ENCODE data around the gene PARVB. TPM values are rescaled to one million over a fixed set of nuclear protein-coding genes. Genes with fewer than 3 reads are reported as not detected.

The PARVB gene
- total and polyA plus RNA-seq, 2 experiments from 2014 or later = 10.2 to 11.2 TPM

DNA sequence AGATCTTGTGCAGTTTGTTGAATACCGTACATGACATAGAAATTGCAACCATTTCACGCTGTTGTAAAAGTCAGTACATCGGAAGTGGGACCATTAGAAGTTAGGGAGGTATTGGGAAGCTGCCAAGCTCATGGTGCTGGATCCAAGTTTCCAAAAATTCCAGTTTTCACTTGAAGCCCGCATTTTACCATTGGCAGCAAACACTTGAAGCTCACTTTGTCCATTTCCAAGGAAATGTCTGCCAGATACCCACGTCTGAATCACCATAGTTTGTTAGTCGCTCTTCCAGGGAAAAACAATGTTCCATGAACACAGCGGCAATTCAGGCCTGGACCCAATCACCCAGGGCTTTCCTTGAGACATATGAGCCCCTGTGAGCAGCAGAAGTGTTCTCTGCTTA is 22.6 kb upstream of the PARVB start:
- H3K4me2 ChIP-seq = no peak overlapping the region
- no peak for DNase-seq (ENCODE audit: low spot score)
- H3K4me1 ChIP-seq (ENCODE audit: insufficient read depth) = no peaks in the 10 kb centered on the region
- no peaks in the 10 kb centered on the region for H3K36me3 ChIP-seq (replicated peaks; ENCODE audit: insufficient read depth, low read depth)
- TF ChIP-seq, protein P1, sequence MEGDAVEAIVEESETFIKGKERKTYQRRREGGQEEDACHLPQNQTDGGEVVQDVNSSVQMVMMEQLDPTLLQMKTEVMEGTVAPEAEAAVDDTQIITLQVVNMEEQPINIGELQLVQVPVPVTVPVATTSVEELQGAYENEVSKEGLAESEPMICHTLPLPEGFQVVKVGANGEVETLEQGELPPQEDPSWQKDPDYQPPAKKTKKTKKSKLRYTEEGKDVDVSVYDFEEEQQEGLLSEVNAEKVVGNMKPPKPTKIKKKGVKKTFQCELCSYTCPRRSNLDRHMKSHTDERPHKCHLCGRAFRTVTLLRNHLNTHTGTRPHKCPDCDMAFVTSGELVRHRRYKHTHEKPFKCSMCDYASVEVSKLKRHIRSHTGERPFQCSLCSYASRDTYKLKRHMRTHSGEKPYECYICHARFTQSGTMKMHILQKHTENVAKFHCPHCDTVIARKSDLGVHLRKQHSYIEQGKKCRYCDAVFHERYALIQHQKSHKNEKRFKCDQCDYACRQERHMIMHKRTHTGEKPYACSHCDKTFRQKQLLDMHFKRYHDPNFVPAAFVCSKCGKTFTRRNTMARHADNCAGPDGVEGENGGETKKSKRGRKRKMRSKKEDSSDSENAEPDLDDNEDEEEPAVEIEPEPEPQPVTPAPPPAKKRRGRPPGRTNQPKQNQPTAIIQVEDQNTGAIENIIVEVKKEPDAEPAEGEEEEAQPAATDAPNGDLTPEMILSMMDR (IDR thresholded peaks at IDR 0.05; ENCODE audit: poor library complexity) = no peak
- TF ChIP-seq EZH2 (IDR thresholded peaks at IDR 0.05; ENCODE audit: borderline replicate concordance) = no peak
- no peaks in the 10 kb centered on the region for H3K79me2 ChIP-seq
- H3K9me2 ChIP-seq (replicated peaks; ENCODE audit: insufficient read depth) = no peaks in the 10 kb centered on the region
- 84% methylated on average over 7 of the region's 7 CpGs for WGBS (ENCODE audit: low lambda C conversion rate, missing lambda C conversion rate)
- H3K9me3 ChIP-seq (ENCODE audit: low read depth) = no peaks in the 10 kb centered on the region
- H2AFZ ChIP-seq = no peak overlapping the region
- H3K4me3 ChIP-seq = no peak overlapping the region
- H3K27ac ChIP-seq = no peak overlapping the region
- no peaks in the 10 kb centered on the region for H3K27me3 ChIP-seq
- no peaks in the 10 kb centered on the region for H4K20me1 ChIP-seq (ENCODE audit: insufficient read depth, poor library complexity, severe bottlenecking)

DNA sequence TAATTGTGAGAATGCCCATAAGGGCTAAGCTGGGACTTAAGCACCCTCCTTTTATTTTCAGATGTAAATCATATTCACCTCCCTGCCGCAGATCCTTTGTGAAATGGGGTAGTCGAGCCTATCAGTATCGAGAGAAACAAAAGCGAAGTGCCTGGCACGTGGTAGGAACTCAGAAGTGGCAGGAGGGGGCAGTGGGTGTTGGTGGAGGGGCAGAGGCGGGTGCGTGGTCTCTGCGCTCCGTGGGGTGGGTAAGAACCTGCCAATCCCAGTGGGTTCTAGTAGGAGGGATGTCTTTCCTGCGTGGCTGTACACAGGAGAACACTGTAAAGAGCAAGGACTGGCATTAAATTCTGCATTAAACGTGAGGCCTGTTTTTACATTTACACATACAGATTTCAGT is 21.8 kb upstream of the PARVB start:
- no peaks in the 10 kb centered on the region for H3K79me2 ChIP-seq
- no peaks in the 10 kb centered on the region for H3K27me3 ChIP-seq
- H3K4me3 ChIP-seq = no peak overlapping the region
- no peak for DNase-seq (ENCODE audit: low spot score)
- no peaks in the 10 kb centered on the region for H3K4me1 ChIP-seq (ENCODE audit: insufficient read depth)
- H4K20me1 ChIP-seq (ENCODE audit: insufficient read depth, poor library complexity, severe bottlenecking) = no peaks in the 10 kb centered on the region
- no peaks in the 10 kb centered on the region for H3K9me3 ChIP-seq (ENCODE audit: low read depth)
- no peak overlapping the region for H3K4me2 ChIP-seq
- 93% methylated on average over 9 of the region's 11 CpGs for WGBS (ENCODE audit: low lambda C conversion rate, missing lambda C conversion rate)
- H3K27ac ChIP-seq = no peak overlapping the region
- no peak for TF ChIP-seq EZH2 (IDR thresholded peaks at IDR 0.05; ENCODE audit: borderline replicate concordance)
- TF ChIP-seq EZH2phosphoT487 (IDR thresholded peaks at IDR 0.05; ENCODE audit: low read depth, severe bottlenecking, unreplicated experiment) = no peak
- TF ChIP-seq, protein P1 (IDR thresholded peaks at IDR 0.05; ENCODE audit: poor library complexity) = no peak
- H3K9me2 ChIP-seq (replicated peaks; ENCODE audit: insufficient read depth) = no peaks in the 10 kb centered on the region
- no peak overlapping the region for H2AFZ ChIP-seq
- no peaks in the 10 kb centered on the region for H3K36me3 ChIP-seq (replicated peaks; ENCODE audit: insufficient read depth, low read depth)

DNA sequence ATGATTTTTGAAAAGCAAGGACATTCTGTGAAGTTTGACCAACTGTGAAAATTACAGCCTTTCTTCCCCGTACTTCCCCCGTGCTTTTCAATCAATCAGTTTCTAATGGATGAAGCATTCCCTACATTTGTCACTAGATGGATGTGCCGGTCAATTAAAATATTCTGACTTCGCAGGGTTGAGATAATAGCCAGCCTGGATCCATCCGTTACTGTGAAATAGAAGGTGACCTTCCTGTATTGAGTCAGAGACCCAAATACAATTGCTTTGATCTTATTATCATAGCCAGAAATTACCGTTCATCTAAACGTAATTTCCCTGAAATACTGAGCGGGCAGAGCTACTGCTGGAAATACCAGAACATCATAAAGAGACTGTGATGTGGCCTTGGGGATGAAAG is 21.1 kb upstream of the PARVB start:
- WGBS (ENCODE audit: low lambda C conversion rate, missing lambda C conversion rate) = 93% methylated on average over 8 of the region's 8 CpGs

More for the DNA sequence above, 21.1 kb upstream of the PARVB start:
- H4K20me1 ChIP-seq (ENCODE audit: insufficient read depth, poor library complexity, severe bottlenecking) = no peaks in the 10 kb centered on the region
- no peak overlapping the region for H3K4me3 ChIP-seq
- no peaks in the 10 kb centered on the region for H3K27me3 ChIP-seq
- H3K9me3 ChIP-seq (ENCODE audit: low read depth) = no peaks in the 10 kb centered on the region
- no peak overlapping the region for H2AFZ ChIP-seq
- H3K9me2 ChIP-seq (replicated peaks; ENCODE audit: insufficient read depth) = no peaks in the 10 kb centered on the region
- TF ChIP-seq, protein P1 (IDR thresholded peaks at IDR 0.05; ENCODE audit: poor library complexity) = no peak
- TF ChIP-seq EZH2phosphoT487 (IDR thresholded peaks at IDR 0.05; ENCODE audit: low read depth, severe bottlenecking, unreplicated experiment) = no peak
- no peak for TF ChIP-seq EZH2 (IDR thresholded peaks at IDR 0.05; ENCODE audit: borderline replicate concordance)
- H3K4me1 ChIP-seq (ENCODE audit: insufficient read depth) = no peaks in the 10 kb centered on the region
- no peak for DNase-seq (ENCODE audit: low spot score)
- H3K27ac ChIP-seq = no peak overlapping the region
- no peaks in the 10 kb centered on the region for H3K36me3 ChIP-seq (replicated peaks; ENCODE audit: insufficient read depth, low read depth)
- no peak overlapping the region for H3K4me2 ChIP-seq
- no peaks in the 10 kb centered on the region for H3K79me2 ChIP-seq
